ENCODE data around the gene THAP7. TPM values are rescaled to one million over a fixed set of nuclear protein-coding genes. Genes with fewer than 3 reads are reported as not detected.

THAP7 gene
- total and polyA plus RNA-seq, 7 donors = 19.9 to 59.4 (median 39.2) TPM

DNA sequence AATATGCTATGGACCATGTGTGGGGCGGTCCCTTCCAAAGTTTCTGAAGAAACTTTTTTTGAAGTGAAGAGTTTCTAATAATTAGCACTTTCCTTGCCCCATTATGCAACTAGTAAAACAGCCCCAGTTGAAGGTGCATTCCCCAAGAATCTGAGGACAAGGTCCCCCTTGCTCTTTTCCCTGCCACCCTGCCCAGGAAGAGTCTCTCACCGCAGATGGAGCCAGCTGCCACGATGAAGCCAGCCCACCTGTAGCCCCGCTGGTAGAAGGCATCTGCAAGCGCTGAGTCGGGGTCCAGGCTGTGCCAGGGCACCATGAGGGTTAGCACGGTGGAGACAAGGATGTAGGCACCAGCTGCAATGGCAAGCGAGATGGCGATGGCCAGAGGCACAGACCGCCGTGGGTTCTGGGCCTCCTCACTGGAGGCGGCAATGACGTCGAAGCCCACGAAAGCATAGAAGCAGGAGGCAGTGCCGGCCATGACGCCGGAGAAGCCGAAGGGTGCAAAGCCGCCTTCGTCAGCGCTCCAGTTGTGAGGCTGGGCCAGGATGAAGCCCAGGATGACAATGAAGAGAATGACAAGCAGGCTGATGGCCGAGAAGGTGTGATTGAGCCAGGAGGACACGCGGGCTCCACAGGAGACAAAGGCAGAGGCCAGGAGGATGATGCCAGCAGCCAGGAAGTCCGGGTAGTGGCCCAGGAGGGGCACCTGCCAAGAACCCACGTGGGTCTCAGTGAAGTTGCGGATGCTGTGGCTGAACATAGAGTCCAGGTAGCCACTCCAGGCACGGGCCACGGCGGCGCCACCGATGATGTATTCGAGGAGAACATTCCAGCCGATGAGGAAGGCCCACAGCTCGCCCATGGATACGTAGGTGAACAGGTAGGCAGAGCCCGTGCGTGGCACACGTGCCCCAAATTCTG, 29.0 kb upstream of the THAP7 start:
- DNase-seq = no peak
- intact Hi-C loops (cut with DNase I) = no loop called here
- Histone ChIP-seq H3K9me3 (no peaks in the 10 kb centered on the region), H3K36me3 (no peaks in the 10 kb centered on the region), H3K27me3 (peaks cover 4 to 41% (median 31%) of the 10 kb centered on the region in 3 donors), H3K27ac (no peak overlapping the region), H3K4me1 (peaks cover 0 to 20% (median 10%) of the 10 kb centered on the region in 4 donors), H3K4me3 (no peak overlapping the region)
- TF ChIP-seq POLR2AphosphoS5 (IDR thresholded peaks at IDR 0.05) (no peak), POLR2A (IDR thresholded peaks at IDR 0.05) (no peak), EP300 (IDR thresholded peaks at IDR 0.05) (no peak)
- TF ChIP-seq, protein P1, sequence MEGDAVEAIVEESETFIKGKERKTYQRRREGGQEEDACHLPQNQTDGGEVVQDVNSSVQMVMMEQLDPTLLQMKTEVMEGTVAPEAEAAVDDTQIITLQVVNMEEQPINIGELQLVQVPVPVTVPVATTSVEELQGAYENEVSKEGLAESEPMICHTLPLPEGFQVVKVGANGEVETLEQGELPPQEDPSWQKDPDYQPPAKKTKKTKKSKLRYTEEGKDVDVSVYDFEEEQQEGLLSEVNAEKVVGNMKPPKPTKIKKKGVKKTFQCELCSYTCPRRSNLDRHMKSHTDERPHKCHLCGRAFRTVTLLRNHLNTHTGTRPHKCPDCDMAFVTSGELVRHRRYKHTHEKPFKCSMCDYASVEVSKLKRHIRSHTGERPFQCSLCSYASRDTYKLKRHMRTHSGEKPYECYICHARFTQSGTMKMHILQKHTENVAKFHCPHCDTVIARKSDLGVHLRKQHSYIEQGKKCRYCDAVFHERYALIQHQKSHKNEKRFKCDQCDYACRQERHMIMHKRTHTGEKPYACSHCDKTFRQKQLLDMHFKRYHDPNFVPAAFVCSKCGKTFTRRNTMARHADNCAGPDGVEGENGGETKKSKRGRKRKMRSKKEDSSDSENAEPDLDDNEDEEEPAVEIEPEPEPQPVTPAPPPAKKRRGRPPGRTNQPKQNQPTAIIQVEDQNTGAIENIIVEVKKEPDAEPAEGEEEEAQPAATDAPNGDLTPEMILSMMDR (IDR thresholded peaks at IDR 0.05) = no peak
- 93 to 96% methylated on average over 40 of the region's 40 CpGs for WGBS, 2 donors

DNA sequence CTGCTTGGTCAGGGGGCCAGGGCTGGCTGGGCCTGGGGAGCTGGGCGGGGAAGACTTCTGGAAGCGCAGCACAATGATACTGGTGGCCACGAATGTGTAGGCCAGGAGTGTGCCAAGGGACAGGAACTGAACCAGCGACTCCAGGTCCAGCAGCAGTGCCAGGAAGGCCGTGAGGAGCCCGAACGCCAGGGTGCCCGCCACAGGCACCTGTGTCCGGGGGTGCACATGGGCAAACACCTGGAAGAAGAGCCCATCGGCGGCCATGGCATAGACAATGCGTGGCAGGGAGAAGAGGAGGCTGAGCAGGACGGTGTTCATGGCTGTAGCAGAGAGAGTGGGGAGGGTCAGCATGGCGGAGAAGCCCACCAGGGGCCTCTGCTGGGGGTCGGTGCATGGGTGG, 28.1 kb upstream of the THAP7 start:
- peaks cover 4 to 41% (median 31%) of the 10 kb centered on the region in 3 donors for H3K27me3 ChIP-seq
- intact Hi-C loops (cut with DNase I) = no loop called here
- H3K9me3 ChIP-seq = no peaks in the 10 kb centered on the region
- H3K27ac ChIP-seq = no peak overlapping the region
- 91 to 94% methylated on average over 15 of the region's 15 CpGs for WGBS, 2 donors
- H3K4me1 ChIP-seq = peaks cover 0 to 20% (median 10%) of the 10 kb centered on the region in 4 donors
- DNase-seq = no peak
- TF ChIP-seq, protein P1 (IDR thresholded peaks at IDR 0.05) = no peak
- no peak for TF ChIP-seq POLR2AphosphoS5 (IDR thresholded peaks at IDR 0.05)
- TF ChIP-seq EP300 (IDR thresholded peaks at IDR 0.05) = no peak
- no peak for TF ChIP-seq POLR2A (IDR thresholded peaks at IDR 0.05)
- no peaks in the 10 kb centered on the region for H3K36me3 ChIP-seq
- H3K4me3 ChIP-seq = no peak overlapping the region

DNA sequence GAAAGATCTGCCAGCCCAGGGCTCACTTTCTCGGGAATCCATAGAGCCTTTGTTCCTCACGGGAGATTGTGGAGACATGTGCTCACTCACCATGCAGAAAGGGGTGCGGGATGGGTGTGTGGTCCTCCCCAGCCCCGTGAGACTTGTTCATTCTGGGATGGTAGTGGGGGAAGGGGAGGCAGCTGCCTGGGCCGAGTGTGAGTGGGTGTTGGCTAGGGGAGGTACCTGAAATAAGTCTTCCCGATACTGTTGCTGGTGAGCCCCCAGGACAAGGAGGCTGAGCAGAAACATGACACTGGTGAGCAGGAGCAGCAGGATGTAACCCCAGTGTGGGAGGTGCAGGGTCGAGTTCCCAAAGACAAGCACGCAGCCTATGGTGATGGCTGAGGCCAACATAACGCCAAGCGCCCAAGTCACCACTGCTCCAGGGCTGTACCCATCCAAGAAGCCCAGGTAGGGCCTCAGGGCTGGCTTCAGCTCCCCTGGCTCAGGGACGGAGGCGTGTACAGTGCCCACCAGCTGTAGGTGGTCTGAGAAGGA, 27.6 kb upstream of the THAP7 start:
- intact Hi-C loops (cut with DNase I) = no loop called here
- Histone ChIP-seq H3K27ac (no peak overlapping the region), H3K27me3 (peaks cover 4 to 41% (median 31%) of the 10 kb centered on the region in 3 donors), H3K4me1 (peaks cover 0 to 20% (median 10%) of the 10 kb centered on the region in 4 donors), H3K4me3 (no peak overlapping the region), H3K36me3 (no peaks in the 10 kb centered on the region), H3K9me3 (no peaks in the 10 kb centered on the region)
- TF ChIP-seq EP300 (IDR thresholded peaks at IDR 0.05) = no peak
- TF ChIP-seq, protein P1 (IDR thresholded peaks at IDR 0.05) = no peak
- TF ChIP-seq POLR2AphosphoS5 (IDR thresholded peaks at IDR 0.05) = no peak
- no peak for TF ChIP-seq POLR2A (IDR thresholded peaks at IDR 0.05)
- whole genome bisulfite sequencing, 2 donors = 79 to 81% methylated on average over 12 of the region's 12 CpGs
- no peak for DNase-seq

DNA sequence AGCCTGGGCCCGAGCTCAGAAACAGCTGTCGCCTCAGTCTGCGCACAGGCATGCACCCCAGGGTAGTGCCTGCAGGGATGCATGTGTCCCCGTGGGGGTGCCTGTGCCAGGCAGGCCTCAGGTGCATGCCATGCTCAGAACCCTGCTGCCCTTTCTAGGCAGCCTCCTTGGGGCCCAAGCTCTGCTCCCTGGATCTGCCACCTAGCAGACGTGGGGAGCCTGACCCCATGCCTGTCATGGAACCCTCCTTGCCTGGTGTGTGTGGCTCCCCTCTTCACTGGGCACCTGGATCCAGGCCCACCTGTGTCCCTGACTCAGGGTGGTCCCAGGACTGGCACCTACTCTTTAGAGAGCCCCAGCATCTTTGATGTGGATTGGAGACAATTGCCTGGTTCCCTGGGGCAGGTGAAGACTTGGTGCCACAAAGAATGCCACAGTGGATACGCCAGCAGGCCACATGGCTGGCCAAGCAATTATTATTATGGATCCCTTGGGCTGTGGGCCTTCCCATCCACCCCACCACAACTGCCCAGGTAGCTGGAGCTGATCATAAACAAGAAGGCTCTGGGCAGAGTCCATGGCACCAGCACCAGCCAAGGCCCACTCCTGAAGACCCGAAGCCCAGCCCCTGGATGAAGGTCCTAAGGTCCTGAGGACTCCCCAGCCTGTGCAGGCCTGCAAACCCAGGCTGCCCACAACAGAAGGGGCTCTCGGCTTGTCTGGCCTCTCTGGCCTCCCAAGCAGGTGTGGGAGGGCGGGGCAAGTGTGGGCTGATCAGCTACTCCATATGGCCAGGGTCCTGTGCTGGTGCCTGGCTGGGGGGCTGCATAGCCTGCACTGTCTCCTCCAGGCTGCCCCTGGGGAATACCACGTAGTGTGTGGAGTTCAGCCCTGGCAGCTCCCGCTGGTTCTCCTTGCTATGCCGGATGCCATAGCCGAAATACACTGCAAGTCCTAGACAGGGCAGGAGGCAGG, 26.6 kb upstream of the THAP7 start:
- Histone ChIP-seq H3K4me1 (peaks cover 0 to 20% (median 10%) of the 10 kb centered on the region in 4 donors), H3K27ac (no peak overlapping the region), H3K36me3 (no peaks in the 10 kb centered on the region), H3K27me3 (peaks cover 4 to 41% (median 31%) of the 10 kb centered on the region in 3 donors), H3K4me3 (no peak overlapping the region), H3K9me3 (no peaks in the 10 kb centered on the region)
- TF ChIP-seq POLR2AphosphoS5 (IDR thresholded peaks at IDR 0.05) (no peak), EP300 (IDR thresholded peaks at IDR 0.05) (no peak), POLR2A (IDR thresholded peaks at IDR 0.05) (no peak)
- TF ChIP-seq, protein P1 (IDR thresholded peaks at IDR 0.05) = no peak
- DNase-seq = no peak
- intact Hi-C loops (cut with DNase I) = no loop called here
- 91 to 92% methylated on average over 13 of the region's 13 CpGs for WGBS, 2 donors
